ENCODE measurements around the gene HIGD1A.

DNA sequence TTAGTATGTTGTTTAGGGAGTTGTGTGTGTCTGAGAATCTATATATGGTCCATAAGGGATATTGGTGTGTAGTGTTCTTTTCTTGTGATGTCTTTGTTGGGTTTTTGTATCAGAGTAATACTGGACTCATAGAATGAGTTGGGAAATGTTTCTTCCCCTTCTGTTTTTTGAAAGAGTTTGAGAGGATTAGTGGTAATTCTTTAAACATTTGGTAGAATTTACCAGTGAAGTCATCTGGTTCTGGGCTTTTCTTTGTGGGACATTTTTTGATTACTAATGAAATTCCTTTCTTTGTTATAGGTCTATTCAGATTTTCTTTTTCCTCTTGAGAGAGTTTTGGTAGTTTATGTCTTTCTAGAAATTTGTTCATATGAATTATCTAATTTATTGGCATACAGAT, 21.9 kb upstream of the HIGD1A start:
- no peak for TF ChIP-seq POLR2AphosphoS5 (IDR thresholded peaks at IDR 0.05; ENCODE audit: low read depth, low read length)
- TF ChIP-seq POLR2A (IDR thresholded peaks at IDR 0.05; ENCODE audit: low read depth, low read length): no peak
- no peak for TF ChIP-seq TAF1 (IDR thresholded peaks at IDR 0.05; ENCODE audit: low read depth, low read length)
